Measurements from ENCODE around the gene RTN1.
A peak's percentile ranks its signal among the peaks of the same experiment; 100 is the strongest.

Gene RTN1

GRCh38 chr14:59803052-59803540, 67.5 kb downstream of the RTN1 start:
- TF ChIP-seq GATA3 (IDR thresholded peaks at IDR 0.05; ENCODE audit: low read depth, low read length) (no peak), GATA2 (IDR thresholded peaks at IDR 0.05; ENCODE audit: low read depth, low read length) (no peak)

- TF ChIP-seq GATA2 (IDR thresholded peaks at IDR 0.05; ENCODE audit: low read depth, low read length) (no peak), GATA3 (IDR thresholded peaks at IDR 0.05; ENCODE audit: low read depth, low read length) (no peak)
These were observed 82.4 kb downstream of the RTN1 start for GRCh38 chr14:59788176-59788575.

- no peak for TF ChIP-seq GATA3 (IDR thresholded peaks at IDR 0.05; ENCODE audit: low read depth, low read length)
- TF ChIP-seq GATA2 (IDR thresholded peaks at IDR 0.05; ENCODE audit: low read depth, low read length) = no peak
These were observed 83.4 kb downstream of the RTN1 start for GRCh38 chr14:59787045-59787674.

- TF ChIP-seq GATA2 (IDR thresholded peaks at IDR 0.05; ENCODE audit: low read depth, low read length) = no peak
These were observed 84.9 kb downstream of the RTN1 start for GRCh38 chr14:59785629-59786028.

- TF ChIP-seq GATA3 (IDR thresholded peaks at IDR 0.05; ENCODE audit: low read depth, low read length) = no peak
- TF ChIP-seq GATA2 (IDR thresholded peaks at IDR 0.05; ENCODE audit: low read depth, low read length) = no peak
These were observed 87.8 kb downstream of the RTN1 start for GRCh38 chr14:59782760-59783159.

GRCh38 chr14:59777006-59777579, 93.5 kb downstream of the RTN1 start:
- TF ChIP-seq GATA3 (IDR thresholded peaks at IDR 0.05; ENCODE audit: low read depth, low read length) (no peak), GATA2 (IDR thresholded peaks at IDR 0.05; ENCODE audit: low read depth, low read length) (no peak)

- TF ChIP-seq GATA3 (IDR thresholded peaks at IDR 0.05; ENCODE audit: low read depth, low read length) (no peak), GATA2 (IDR thresholded peaks at IDR 0.05; ENCODE audit: low read depth, low read length) (no peak)
These were observed 94.1 kb downstream of the RTN1 start for GRCh38 chr14:59776468-59776867.

GRCh38 chr14:59772233-59772632, 98.3 kb downstream of the RTN1 start:
- TF ChIP-seq GATA3 (IDR thresholded peaks at IDR 0.05; ENCODE audit: low read depth, low read length) (no peak), GATA2 (IDR thresholded peaks at IDR 0.05; ENCODE audit: low read depth, low read length) (no peak)

- TF ChIP-seq GATA3 (IDR thresholded peaks at IDR 0.05; ENCODE audit: low read depth, low read length) (0 out of 2 replicates have a peak, but pooled peaks have one; percentile 36), GATA2 (IDR thresholded peaks at IDR 0.05; ENCODE audit: low read depth, low read length) (peak; percentile 44; the same call in 1 of the 2 replicates)
These were observed 99.0 kb downstream of the RTN1 start for GRCh38 chr14:59771577-59771976.

GRCh38 chr14:59769586-59769985, 101.0 kb downstream of the RTN1 start:
- TF ChIP-seq GATA2 (IDR thresholded peaks at IDR 0.05; ENCODE audit: low read depth, low read length) (no peak), GATA3 (IDR thresholded peaks at IDR 0.05; ENCODE audit: low read depth, low read length) (no peak)

- TF ChIP-seq GATA2 (IDR thresholded peaks at IDR 0.05; ENCODE audit: low read depth, low read length) = no peak
- TF ChIP-seq GATA3 (IDR thresholded peaks at IDR 0.05; ENCODE audit: low read depth, low read length) = no peak
These were observed 101.7 kb downstream of the RTN1 start for GRCh38 chr14:59768855-59769375.

- no peak for TF ChIP-seq GATA2 (IDR thresholded peaks at IDR 0.05; ENCODE audit: low read depth, low read length)
- TF ChIP-seq GATA3 (IDR thresholded peaks at IDR 0.05; ENCODE audit: low read depth, low read length) = no peak
These were observed 108.7 kb downstream of the RTN1 start for GRCh38 chr14:59761851-59762250.

- TF ChIP-seq GATA3 (IDR thresholded peaks at IDR 0.05; ENCODE audit: low read depth, low read length) (no peak), GATA2 (IDR thresholded peaks at IDR 0.05; ENCODE audit: low read depth, low read length) (no peak)
These were observed 115.0 kb downstream of the RTN1 start for GRCh38 chr14:59755409-59756135.

- TF ChIP-seq GATA3 (IDR thresholded peaks at IDR 0.05; ENCODE audit: low read depth, low read length) (no peak), GATA2 (IDR thresholded peaks at IDR 0.05; ENCODE audit: low read depth, low read length) (no peak)
These were observed 116.3 kb downstream of the RTN1 start for GRCh38 chr14:59754256-59754655.
